ENCODE data around the gene PRRT1B.

GRCh38 chr9:131518553-131518952 is 26.8 kb upstream of the PRRT1B start:
- TF ChIP-seq ZNF302 (CRISPR knock-in tag; IDR thresholded peaks at IDR 0.05) (no peak), PHF8 (IDR thresholded peaks at IDR 0.05; ENCODE audit: borderline replicate concordance, low read depth) (no peak), CTCF (IDR thresholded peaks at IDR 0.05) (no peak), RNF2 (IDR thresholded peaks at IDR 0.05; ENCODE audit: borderline replicate concordance, low read depth) (no peak), PBX3 (IDR thresholded peaks at IDR 0.05) (no peak), JUN (IDR thresholded peaks at IDR 0.05) (no peak), JUNB (IDR thresholded peaks at IDR 0.05) (no peak), RAD21 (conservative IDR thresholded peaks at IDR 0.05 in 1 of 2, IDR thresholded peaks at IDR 0.05 in 1 of 2) (no peak), POLR2A (IDR thresholded peaks at IDR 0.05; ENCODE audit: low read length) (no peak), RFX5 (IDR thresholded peaks at IDR 0.05) (no peak)
- TF ChIP-seq, protein P1, sequence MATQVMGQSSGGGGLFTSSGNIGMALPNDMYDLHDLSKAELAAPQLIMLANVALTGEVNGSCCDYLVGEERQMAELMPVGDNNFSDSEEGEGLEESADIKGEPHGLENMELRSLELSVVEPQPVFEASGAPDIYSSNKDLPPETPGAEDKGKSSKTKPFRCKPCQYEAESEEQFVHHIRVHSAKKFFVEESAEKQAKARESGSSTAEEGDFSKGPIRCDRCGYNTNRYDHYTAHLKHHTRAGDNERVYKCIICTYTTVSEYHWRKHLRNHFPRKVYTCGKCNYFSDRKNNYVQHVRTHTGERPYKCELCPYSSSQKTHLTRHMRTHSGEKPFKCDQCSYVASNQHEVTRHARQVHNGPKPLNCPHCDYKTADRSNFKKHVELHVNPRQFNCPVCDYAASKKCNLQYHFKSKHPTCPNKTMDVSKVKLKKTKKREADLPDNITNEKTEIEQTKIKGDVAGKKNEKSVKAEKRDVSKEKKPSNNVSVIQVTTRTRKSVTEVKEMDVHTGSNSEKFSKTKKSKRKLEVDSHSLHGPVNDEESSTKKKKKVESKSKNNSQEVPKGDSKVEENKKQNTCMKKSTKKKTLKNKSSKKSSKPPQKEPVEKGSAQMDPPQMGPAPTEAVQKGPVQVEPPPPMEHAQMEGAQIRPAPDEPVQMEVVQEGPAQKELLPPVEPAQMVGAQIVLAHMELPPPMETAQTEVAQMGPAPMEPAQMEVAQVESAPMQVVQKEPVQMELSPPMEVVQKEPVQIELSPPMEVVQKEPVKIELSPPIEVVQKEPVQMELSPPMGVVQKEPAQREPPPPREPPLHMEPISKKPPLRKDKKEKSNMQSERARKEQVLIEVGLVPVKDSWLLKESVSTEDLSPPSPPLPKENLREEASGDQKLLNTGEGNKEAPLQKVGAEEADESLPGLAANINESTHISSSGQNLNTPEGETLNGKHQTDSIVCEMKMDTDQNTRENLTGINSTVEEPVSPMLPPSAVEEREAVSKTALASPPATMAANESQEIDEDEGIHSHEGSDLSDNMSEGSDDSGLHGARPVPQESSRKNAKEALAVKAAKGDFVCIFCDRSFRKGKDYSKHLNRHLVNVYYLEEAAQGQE (IDR thresholded peaks at IDR 0.05), result no peak
